MM.1S (cell line): ENCODE data around the gene FUT8.
"Not testable (repeated sequence)": the region's sequence is repeated elsewhere in the genome, so short reads cannot be mapped to it uniquely, and the experiment has no call there.

Experiments
- CTCF ChIP-seq: fragments of 300-600 bp; sonication (generic); IDR thresholded peaks from 2 replicates; pipeline ENCODE4 v1.5.1; 2016; ENCODE audit warnings: antibody characterized with exemption, low read length, mixed read lengths
- EZH2phosphoT487 ChIP-seq: fragments of 300-600 bp; sonication (generic); IDR thresholded peaks from 2 replicates; pipeline ENCODE4 v1.6.1; 2018; ENCODE audit warnings: antibody characterized with exemption, low read length

- TF ChIP-seq CTCF, EZH2phosphoT487: not testable (repeated sequence)
These were observed 55.4 kb downstream of the FUT8 start for GRCh38 chr14:65467926-65468325.
